GM19455 (cell line): ENCODE data around the gene SSH3.

ENCODE experiments used
- ATAC-seq: cut with Tn5 transposase; IDR thresholded peaks from one replicate; pipeline ENCODE4 v1.9.1; 2021; ENCODE audit not compliant: unreplicated experiment

SSH3 gene

DNA sequence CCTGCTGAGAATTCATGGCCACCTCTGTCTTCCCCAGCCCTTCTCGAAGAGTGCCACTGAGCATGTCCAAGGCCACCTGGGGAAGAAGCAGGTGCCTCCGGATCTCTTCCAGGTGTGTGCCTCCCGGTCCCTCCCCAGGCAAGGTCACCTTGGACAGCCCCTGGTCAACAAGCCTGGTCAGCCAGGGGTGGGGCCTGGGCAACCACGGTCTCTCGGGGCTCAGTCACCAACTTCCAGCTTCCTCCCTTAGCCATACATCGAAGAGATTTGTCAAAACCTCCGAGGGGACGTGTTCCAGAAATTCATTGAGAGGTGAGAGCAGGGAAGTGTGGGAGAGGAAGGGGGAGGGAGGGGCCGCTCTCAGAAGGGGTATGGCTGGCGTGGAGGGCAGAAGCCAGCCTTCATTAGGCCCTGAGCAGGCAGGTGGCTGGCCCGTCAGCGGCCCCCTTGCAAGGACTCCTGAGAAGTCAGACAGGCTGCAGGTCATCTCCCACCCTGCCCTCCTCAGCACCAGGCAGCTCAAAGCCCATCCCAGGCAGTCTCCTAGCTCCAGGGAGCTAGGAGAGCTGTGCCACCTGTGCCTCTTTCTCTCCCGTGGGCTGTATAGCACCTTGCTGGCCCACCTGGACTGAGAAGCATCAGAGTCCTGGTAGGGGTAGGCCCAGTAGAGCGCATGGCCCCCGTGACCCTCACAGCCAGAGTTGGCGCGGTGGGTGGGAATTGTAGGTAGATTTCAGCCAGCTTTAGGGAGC lies 23.6 kb upstream of the SSH3 start:
- ATAC-seq, result no peak

DNA sequence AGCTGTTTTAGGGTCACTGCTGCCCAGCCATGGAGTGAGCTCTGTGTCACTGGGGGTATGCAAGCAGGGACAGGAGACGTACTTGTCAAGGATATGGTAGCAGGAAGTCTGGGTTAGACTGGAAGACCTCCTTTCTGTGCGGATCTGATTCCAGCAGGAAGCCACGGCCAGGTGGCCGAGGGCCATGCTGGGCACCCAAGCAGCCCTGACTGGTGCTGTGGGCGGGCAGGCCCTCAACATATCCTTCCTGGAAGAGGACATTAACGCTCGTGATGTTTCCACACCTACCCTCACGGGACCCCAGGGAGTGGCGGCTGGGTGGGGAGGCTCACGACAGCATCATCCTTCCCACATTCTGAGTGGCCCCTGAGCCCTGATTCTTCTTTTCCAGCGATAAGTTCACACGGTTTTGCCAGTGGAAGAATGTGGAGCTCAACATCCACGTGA lies 23.0 kb upstream of the SSH3 start:
- no peak for ATAC-seq

- ATAC-seq, result no peak
Measured at GRCh38 chr11:67280788-67281551, 22.4 kb upstream of the SSH3 start.

- no peak for ATAC-seq
Measured at GRCh38 chr11:67281552-67282150, 21.7 kb upstream of the SSH3 start.

DNA sequence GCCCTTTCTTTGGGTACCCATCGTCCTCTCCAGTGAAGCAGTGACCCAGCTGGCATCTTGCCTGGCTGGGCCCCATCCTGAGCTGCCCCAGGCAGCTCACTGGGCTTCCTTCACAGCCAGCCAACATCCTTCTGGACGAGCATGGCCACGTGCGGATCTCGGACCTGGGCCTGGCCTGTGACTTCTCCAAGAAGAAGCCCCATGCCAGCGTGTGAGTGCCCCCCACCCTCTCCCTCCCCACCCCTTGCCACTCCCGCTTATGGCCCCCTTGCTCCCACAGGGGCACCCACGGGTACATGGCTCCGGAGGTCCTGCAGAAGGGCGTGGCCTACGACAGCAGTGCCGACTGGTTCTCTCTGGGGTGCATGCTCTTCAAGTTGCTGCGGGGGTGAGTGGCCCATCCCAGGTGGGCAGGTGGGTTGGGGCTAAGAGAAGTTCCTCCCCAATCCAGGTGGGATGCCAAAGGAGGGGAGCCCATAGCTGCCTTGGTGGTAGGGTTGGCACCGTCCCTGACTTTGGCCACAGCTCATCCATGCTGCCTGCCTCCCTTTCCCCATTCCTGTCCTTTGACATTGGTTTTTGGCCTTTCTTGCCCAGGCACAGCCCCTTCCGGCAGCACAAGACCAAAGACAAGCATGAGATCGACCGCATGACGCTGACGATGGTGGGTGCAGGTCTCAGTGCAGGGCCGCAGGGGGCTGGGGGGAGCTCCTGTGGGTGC lies 21.0 kb upstream of the SSH3 start:
- no peak for ATAC-seq

- no peak for ATAC-seq
Measured at GRCh38 chr11:67282876-67283371, 20.4 kb upstream of the SSH3 start.

DNA sequence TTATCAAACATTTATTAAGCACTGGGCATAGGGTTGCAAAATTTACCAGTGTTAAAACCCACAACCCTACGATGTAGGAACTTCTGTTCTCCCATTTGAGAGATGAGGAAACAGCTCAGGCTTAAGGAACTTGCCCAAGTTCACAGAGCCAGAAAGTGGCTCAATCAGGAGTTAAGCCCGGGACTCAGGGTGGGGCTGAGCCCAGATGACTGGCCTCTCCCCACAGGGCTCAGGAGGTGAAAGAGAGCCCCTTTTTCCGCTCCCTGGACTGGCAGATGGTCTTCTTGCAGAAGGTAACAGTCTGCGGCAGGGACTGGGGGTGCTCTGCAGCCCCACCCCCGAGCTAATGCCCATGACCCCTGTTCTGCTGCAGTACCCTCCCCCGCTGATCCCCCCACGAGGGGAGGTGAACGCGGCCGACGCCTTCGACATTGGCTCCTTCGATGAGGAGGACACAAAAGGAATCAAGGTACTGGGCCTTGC lies 19.8 kb upstream of the SSH3 start:
- no peak for ATAC-seq

GRCh38 chr11:67284811-67285540 lies 18.4 kb upstream of the SSH3 start:
- no peak for ATAC-seq

DNA sequence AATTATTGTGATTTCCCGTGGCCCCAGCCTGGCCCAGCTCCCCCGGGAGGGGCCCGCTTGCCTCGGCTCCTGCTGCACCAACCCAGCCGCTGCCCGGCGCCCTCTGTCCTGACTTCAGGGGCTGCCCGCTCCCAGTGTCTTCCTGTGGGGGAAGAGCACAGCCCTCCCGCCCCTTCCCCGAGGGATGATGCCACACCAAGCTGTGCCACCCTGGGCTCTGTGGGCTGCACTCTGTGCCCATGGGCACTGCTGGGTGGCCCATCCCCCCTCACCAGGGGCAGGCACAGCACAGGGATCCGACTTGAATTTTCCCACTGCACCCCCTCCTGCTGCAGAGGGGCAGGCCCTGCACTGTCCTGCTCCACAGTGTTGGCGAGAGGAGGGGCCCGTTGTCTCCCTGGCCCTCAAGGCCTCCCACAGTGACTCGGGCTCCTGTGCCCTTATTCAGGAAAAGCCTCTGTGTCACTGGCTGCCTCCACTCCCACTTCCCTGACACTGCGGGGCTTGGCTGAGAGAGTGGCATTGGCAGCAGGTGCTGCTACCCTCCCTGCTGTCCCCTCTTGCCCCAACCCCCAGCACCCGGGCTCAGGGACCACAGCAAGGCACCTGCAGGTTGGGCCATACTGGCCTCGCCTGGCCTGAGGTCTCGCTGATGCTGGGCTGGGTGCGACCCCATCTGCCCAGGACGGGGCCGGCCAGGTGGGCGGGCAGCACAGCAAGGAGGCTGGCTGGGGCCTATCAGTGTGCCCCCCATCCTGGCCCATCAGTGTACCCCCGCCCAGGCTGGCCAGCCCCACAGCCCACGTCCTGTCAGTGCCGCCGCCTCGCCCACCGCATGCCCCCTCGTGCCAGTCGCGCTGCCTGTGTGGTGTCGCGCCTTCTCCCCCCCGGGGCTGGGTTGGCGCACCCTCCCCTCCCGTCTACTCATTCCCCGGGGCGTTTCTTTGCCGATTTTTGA lies 17.5 kb upstream of the SSH3 start:
- ATAC-seq, result no peak

DNA sequence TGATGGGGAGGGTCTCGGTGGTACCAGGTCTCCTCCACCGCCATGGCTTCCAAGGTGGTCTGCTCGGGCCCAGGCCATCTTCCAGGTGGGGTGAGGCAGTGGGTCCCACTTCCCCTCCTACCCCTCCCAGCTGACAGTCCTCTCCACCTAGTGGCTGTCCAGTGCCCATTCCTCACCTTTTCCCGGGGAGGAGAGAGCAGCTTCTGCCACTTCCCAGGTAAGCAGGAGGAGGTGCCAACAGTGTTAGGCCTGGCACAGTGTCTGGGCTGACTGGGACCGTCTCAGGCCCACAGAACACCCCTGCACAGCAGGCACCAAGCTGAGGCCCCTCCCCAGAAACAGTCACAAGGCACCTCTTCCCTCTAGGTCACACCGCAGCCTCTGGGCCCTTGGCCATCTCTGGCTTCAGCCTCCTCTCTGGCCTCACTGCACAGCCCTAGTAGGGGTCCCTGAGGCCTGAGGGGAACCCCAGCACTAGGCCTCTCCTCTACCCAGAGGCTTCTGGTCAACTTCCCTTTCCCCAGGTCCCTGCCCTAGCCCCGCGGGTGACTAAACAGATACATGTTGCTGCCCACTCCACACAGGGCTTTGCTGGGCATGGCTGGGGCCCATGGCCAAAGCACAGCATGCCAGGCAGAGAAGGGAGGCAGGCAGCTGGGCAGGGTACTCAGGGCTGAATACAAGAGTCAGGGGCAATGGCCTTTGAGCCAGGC lies 16.6 kb upstream of the SSH3 start:
- no peak for ATAC-seq

- no peak for ATAC-seq
Measured at GRCh38 chr11:67287355-67288197, 15.8 kb upstream of the SSH3 start.

DNA sequence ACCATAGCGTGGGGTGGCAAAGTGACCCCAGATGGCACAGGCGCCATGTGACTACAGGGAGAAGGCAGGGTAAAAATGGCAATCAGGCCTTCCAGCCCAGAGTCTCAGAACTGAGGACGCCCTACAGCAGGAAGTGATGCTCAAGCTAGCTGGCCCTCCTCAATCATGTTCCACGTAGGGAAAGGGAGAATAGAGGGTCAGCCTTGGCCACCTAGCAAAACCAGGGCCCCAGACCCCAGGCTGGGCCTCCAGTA lies 15.2 kb upstream of the SSH3 start:
- no peak for ATAC-seq

DNA sequence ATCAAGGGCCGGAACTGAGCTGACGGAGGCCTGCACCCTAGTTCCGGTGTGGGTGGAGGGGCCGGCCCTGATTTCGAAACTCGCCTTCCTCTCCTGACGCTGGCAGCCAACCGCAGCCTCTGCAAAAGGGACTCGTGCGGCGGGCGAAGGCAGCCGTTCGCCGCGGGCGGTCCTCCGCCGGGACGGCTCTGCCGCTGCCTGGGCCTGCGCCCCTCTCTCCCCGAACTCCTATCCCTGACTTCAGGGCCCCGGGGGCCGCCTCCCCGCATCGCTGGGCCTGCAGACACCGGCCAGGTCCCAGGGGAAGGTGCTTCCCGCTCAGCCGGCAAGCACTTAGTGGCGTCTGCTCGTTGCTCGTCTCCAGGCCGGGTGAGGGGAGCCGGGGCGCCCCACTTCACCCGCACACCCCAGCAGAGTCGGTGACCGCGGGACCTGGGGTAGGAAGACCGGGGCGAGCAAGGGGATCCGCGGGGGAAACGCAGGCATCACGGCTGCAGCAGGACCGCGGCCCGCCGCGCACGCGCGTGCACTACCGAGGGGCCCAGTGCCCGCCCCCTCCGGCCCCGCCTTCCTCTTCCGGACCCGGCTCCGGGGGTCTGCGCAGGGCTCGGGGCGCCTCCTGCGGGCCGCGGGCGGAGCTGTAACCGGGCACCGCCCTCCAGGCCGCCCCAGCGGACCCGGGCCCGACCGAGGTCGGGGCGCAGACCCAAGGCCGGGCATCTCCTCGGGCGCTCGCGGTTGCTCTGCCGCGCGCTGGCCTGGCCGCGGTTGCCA lies 14.7 kb upstream of the SSH3 start:
- ATAC-seq, result peak; percentile 58

GRCh38 chr11:67289226-67289650 lies 14.1 kb upstream of the SSH3 start, which contains the start of gene ANKRD13D:
TSS of gene ANKRD13D (plus strand) at chr11:67289303. CDS start at chr11:67289461, 158 bp downstream.
- ATAC-seq, result peak; percentile 46

GRCh38 chr11:67289651-67290479 lies 13.5 kb upstream of the SSH3 start:
- ATAC-seq, result no peak

GRCh38 chr11:67290801-67291200 lies 12.5 kb upstream of the SSH3 start:
- no peak for ATAC-seq
